A673 (cell line): Measurements from ENCODE around the gene LPCAT4.

Source experiments
- EZH2 ChIP-seq: fragments of 200-600 bp; sonication (generic); IDR thresholded peaks from 2 replicates; pipeline ENCODE4 v1.6.1; 2017; ENCODE audit warnings: borderline replicate concordance, low read depth, mild to moderate bottlenecking, mixed read lengths, antibody characterized with exemption, low read length; ENCODE audit not compliant: poor library complexity, severe bottlenecking
- TF ChIP-seq, protein P1 (sequence below): fragments of 300-800, 200-600 bp; sonication (generic); conservative IDR thresholded peaks from 2 replicates; pipeline ENCODE4 v1.5.1; 2017; ENCODE audit warnings: low read depth, mild to moderate bottlenecking, antibody characterized with exemption, low read length, moderate library complexity, mixed read lengths

DNA sequence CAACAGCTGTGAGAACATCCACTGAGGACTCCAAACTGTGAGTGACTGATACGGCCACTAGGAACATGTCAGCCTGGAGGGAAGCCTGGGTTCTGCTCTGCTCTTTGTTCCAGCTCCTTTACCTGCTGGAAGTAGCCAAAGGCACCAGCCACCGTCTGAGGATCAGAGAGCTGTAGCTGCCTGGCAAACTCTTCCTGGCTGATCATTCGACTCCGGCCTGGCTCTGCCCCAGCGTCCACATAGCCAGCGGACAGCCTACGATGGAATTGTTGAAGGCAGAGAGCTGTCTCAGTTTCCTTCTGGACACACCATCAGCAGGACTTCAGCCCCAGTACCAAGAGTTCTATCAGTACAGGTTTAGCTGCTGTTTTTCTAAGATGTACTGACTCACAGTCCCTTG lies 5.7 kb downstream of the LPCAT4 start:
- TF ChIP-seq, protein P1, sequence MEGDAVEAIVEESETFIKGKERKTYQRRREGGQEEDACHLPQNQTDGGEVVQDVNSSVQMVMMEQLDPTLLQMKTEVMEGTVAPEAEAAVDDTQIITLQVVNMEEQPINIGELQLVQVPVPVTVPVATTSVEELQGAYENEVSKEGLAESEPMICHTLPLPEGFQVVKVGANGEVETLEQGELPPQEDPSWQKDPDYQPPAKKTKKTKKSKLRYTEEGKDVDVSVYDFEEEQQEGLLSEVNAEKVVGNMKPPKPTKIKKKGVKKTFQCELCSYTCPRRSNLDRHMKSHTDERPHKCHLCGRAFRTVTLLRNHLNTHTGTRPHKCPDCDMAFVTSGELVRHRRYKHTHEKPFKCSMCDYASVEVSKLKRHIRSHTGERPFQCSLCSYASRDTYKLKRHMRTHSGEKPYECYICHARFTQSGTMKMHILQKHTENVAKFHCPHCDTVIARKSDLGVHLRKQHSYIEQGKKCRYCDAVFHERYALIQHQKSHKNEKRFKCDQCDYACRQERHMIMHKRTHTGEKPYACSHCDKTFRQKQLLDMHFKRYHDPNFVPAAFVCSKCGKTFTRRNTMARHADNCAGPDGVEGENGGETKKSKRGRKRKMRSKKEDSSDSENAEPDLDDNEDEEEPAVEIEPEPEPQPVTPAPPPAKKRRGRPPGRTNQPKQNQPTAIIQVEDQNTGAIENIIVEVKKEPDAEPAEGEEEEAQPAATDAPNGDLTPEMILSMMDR: no peak
- TF ChIP-seq EZH2: no peak
